ENCODE measurements around the gene DGKB.

- TF ChIP-seq POLR2A (IDR thresholded peaks at IDR 0.05) (no peak), CTCF (IDR thresholded peaks at IDR 0.05) (no peak)
Observed at GRCh38 chr7:14199336-14199735, 703.2 kb downstream of the DGKB start.
